ENCODE data around the gene LMNA.
"Not testable (repeated sequence)": the region's sequence is repeated elsewhere in the genome, so short reads cannot be mapped to it uniquely, and the experiment has no call there.

LMNA gene

DNA sequence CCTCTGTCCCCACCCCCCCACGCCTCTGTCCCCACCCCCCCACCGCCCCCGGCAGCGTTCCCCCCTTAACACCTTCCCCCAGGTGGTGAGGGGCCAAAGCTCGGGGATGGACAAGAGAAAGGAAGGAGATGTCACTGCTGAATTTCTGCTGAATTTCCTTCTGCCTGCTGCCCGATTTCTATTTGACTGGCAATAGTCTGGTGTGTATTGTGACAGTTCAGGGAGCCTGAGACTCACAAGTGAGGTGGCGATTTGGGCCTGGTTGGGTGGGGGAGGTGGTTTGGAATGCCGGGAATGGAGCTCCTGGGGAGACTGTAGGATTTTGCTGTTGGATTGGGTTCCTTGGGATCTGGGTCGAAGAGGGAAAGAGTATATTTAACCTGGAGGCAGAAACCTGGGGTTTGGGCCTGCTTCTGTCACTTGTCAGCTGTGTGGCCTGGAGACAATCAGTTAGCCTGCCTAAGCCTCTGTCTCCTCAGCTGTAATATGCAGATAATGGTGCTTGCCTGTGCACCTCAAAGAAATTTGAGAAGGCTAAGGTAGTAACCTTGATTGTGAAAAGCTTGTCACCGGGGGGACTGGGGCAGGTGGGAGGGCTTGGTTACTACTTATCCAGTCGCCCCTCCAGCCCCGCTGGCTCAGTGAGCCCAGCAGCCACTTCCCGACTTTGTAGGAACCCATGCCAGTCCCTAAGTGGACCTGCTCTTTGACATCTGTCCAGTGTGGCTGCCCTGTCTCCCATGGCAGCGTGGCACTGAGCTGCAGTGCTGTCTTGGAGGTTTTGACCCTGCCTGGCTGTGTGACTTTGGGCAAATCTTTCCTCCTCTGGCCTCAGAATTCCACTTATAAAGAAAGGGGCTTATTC, 7.7 kb upstream of the LMNA start:
- DNase-seq: no peak

DNA sequence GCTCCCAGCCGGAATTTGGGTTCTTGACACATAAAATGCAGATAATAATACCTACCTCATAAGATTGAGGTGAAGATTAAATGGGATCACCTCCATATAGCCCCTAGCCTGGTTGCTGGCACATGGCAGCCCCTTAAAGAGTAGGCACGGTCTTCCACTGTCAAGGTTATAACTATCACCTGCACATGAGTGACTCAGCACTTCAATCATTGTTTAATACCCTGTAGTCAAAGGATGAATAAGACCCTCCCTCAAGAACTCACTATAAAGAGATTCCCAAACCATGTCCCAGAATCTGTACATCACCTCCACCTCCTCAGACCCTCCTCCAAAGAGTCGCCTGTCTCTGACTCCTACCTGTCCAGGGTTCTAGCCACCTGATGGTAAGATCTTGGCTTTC, 6.5 kb upstream of the LMNA start:
- DNase-seq: no peak

DNA sequence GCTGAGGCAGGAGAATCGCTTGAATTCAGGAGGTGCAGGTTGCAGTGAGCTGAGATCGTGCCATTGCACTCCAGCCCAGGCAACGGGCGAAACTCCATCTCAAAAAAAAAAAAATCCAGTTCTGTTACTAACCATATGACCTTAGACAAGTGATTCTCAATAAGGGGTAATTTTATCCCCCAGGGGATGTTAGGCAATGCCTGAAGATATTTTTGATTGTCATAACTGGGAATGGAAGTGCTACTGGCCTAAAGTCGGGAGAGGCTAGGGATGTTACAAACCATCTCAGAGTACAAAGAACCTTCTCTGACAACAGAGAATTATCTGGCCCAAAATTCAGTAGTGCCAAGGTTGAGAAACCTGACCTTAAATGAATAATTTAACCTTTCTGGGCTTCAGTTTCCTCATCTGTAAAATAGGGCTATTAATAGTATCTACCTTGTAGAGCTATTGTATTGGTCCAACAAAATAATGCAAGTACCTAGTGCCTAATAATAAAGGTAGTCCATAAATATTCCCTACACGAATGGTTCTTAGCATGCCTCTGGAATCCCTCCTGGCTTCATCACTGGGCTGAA, 5.8 kb upstream of the LMNA start:
- DNase-seq: no peak

DNA sequence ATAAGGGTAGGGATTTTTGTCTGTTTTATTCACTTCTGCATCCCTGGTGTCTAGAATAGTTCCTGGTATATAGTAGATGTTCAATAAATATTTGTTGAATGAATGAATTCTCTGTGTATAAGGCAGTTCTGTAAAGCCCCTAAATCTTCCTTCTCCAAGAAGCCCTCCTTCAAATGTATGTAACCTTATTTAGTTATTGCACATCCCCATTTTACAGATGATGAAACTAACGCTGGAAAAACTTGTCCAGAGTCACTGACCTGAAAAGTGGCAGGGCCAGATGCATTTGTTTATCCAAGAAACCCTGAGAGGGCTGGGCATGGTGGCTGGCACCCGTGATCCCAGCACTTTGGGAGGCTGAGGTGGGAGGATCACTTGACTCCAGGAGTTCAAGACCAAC, 4.3 kb upstream of the LMNA start:
- no peak for DNase-seq

DNA sequence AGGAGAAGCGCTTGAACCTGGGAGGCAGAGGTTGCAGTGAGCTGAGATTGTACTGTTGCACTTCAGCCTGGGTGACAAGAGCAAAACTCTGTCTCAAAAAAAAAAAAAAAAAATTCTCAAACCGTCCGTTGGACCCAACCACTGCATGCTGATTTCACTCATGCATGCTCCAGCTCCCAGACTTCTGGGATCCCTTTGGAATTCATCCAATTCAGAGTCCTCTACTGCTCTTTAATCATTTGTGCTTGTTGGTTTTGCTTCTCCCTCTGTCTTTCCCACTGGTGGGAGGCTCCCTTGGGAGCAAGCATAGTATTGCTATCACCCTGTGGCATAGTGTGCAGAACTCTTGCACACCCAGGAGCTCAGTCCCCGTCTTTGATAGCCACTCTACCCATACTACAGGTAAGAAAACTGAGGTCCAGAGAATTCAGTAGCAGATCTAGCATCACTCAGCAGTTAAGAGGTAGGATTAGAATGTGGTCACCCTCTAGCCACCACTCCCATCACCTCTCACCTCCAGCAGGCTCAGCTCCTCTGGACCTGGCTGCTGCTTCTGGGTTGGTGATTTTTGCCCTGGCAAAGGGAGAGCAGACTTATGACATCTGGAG, 3.1 kb upstream of the LMNA start:
- no peak for DNase-seq

DNA sequence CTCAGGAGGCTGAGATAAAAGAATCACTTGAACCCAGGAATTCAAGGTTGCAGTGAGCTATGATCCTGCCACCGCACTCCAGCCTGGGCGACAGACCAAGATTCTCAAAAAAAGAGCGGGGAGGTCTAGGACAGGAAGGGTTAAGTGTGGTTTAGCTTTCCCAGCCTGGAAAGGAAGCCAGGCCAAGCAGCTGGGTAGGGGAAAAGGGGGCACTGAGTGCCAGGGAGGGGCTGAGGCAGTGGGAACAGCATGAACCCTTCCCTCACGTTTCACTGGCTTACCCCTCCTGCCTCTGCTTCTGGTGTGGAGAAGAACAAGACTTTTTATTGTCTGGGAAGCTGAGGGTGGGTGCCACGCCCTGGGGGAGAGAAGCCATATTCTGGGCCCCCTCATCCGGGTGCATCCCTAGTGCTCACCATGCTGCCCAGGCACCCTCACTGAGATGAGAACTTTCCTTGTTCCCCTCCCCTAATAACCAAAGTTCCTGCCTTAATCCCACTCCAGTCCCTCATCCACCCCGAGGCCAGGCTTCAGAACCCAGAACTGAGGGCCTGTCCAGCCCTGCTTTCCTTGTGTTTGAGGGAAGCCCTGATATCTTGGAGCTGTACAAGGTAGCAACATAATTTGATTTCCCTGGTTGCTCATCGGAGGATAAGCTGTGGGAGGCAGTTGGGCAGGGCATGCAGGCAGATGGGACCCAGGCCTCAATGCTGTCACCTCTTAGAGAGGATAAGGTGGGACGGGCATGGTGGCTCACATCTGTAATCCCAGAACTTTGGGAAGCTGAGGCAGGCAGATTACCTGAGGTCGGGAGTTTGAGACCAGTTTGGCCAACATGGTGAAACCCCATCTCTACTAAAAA, 2.0 kb upstream of the LMNA start:
- DNase-seq: no peak

DNA sequence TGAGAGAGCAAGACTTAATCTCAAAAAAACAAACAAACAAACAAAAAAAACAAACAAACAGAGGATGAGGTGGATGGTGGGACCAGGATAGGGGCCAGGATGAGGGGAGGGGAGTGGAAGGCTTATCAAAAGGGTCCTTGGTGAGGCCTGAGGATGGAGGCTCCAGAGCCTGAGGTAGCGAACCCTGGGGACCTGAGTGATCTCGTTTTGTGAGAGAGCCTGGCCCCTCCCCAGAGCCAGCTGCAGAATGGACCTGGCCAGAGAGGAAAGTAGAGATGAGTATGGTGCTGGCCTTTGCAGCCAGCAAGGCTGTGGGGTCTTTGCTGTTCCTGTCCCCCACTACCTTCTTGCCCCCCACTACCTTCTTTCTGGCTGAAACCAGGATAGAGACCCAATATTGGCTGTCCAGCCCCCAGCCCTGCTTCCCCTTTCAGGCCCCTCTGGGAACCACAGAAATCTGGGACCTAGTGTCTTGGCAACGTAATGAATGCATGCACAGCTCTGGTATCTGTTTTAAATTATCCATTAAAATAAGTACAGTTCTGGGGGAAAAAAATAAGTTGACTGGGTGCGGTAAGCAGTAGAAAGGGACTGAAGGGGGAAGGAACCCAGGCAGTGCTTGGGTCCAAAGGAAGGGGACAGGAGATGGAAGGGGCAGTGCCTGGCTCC, 1.1 kb upstream of the LMNA start:
- DNase-seq: no peak

DNA sequence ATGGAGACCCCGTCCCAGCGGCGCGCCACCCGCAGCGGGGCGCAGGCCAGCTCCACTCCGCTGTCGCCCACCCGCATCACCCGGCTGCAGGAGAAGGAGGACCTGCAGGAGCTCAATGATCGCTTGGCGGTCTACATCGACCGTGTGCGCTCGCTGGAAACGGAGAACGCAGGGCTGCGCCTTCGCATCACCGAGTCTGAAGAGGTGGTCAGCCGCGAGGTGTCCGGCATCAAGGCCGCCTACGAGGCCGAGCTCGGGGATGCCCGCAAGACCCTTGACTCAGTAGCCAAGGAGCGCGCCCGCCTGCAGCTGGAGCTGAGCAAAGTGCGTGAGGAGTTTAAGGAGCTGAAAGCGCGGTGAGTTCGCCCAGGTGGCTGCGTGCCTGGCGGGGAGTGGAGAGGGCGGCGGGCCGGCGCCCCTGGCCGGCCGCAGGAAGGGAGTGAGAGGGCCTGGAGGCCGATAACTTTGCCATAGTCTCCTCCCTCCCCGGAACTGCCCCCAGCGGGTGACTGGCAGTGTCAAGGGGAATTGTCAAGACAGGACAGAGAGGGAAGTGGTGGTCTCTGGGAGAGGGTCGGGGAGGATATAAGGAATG, 505 bp downstream of the LMNA start:
- no peak for DNase-seq

DNA sequence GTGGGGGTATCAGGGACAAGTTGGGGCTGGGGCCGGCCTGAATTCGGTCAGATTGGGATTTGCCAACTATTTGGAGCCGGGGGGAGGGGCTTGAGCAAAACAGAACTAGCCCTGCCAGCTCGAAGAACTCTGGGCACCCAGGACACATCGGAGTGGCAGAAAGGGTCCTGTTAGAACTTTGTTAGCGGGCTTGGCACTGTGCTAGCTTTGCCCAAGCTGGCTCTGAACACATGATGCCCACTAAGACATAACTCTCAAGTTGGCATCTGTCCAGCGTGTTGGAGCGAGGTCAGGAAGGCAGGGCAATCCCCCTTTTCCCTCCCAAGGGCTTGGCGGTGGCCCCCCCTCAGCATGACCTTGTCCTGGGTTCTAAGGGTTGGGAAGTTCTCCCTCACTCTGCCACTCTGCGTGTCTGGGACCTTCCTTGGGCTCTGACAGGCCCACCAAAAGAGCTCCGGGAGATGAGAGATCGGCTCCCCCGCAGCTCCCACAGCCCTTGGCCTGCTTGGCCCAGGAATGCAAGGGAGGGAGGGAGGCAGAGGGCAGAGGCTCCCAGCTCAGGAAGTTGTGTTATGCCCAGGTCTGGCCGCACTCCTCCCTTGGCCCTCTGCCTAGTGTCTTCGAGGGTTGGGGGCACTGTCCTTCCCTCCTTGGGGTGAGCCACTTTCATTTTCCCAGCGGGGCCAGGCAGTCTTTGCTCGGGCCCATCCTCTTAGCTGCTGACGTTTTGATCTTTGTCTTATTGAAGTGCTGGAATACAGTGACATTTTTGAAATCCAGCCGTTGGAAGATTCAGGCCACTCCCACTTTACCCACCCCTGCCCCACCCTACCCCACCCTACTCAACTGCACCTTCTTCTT, 1.2 kb downstream of the LMNA start:
- no peak for DNase-seq

DNA sequence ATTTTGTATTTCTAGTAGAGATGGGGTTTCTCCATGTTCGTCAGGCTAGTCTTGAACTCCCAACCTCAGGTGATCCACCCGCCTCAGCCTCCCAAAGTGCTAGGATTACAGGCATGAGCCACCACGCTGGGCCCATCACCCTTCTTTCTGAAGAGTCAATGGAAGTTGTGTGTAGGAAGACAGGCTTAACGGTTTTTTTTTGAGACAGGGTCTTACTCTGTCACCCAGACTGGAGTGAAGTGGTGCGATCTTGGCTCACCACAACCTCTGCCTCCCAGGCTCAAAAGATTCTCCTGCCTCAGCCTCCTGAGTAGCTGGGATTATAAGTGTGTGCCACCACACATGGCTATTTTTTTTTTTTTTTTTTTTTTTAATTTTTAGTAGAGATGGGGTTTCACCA, 2.2 kb downstream of the LMNA start:
- DNase-seq: not testable (repeated sequence)

DNA sequence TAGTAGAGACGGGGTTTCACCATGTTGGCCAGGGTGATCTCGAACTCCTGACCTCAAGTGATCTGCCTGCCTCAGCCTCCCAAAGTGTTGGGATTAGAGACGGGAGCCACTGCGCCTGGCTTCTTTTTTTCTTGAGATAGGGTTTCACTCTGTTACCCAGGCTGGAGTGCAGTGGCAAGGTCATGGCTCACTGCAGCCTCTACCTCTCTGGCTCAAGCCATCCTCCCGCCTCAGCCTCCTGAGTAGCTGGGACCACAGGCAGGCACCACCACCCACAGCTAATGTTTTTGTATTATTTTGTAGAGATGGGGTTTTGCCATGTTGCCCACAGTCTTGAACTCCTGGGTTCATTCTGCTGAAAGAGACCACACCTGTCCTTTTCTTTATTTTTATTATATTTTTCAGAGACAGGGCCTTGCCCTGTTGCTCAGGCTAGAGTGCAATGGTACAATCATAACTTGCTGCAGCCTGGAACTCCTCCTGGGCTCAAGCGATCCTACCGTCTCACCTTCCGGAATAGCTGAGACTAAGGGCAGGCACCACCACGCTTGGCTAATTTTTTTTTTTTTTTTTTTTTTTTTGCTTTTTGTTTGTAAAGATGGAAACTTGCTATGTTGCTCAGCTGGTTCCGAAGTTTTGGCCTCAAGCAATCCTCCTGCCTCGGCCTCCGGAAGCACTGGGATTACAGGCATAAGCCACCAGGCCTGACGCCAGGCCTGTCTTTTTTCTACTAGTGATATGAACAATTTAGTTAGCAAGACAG, 3.1 kb downstream of the LMNA start:
- DNase-seq: no peak

DNA sequence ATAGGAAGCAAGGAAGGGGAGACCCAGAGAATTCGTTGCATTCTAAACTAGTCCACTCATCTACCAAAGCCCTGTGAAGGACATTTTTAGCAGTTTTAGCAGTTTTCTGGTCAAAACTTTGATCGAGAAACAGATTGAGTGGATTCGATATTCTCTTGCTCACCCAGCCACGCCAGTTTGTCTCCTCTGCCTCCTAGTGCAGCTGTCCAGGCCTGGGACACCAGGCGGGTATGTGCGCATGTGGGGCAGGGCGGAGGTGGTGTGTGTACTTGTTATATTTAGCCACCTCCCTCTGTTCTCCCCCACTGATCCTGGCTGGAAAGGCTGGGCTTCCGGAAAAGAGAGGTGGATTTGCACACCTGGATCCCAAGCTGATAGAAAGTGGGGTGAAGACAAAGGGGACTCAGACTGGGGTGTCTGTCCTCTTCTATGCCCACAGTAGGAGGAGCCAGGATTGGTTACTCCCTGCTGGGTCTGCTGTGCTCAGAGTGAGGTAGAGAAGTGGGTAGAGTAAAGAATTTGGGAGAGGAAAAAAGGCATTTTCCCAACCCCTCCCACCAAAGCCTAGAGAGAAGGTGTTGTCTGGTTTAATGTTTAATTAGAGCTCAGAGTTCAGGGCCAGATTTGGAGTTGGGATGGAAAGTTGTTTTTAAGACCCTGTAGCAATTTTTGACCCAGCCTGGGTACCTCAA, 3.8 kb downstream of the LMNA start:
- DNase-seq: no peak

DNA sequence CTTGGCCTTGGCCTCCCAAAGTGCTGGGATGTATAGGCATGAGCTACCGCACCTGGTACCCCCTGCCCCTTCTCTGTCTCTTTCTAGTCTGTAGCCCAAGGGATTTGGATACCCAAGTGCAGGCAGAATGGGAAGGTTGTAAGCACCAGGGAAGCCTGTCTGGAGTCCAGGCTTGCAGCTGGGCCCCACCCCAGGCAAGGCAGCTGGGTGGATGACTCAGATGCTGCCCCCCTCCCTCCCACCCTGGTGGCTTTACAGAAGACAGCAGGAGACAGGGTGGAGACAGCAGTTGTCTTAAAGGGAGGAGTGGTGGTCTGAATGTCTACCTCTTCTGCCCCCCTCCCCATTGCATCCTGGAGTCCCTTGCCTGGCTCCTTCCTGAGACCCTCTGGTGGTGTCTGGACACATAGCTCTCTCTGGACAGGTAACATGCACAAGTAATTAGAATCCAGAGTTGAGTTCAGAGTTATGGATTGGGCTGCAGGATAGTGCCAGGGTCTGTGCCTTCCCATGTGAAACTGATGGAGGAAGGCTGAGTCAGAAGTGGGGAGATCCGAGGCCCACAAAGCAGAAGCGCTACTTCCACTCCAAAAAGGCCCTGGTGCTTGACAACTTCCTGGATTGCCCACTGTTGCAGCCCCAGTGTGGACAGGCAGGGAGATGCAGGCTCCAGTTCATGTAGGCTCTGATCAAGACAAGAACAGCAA, 5.1 kb downstream of the LMNA start:
- DNase-seq: peak; percentile 69

DNA sequence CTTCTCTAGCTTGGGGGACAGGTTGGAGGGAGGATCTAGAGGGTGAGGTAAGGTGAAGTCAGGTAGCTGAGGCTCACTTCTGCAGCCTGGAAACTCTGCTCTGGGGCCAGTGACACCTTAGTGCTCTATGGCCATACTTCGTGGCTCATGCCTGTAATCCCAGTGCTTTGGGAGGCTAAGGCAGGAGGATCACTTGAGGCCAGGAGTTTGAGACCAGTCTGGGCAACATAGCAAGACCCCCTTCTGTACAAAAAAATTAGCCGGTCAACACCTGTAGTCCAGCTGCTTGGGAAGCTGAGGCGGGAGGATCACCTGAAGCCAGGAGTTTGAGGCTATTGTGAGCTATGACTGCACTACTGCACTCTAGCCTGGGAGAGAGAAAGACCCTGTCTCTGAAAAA, 5.8 kb downstream of the LMNA start:
- DNase-seq: no peak

DNA sequence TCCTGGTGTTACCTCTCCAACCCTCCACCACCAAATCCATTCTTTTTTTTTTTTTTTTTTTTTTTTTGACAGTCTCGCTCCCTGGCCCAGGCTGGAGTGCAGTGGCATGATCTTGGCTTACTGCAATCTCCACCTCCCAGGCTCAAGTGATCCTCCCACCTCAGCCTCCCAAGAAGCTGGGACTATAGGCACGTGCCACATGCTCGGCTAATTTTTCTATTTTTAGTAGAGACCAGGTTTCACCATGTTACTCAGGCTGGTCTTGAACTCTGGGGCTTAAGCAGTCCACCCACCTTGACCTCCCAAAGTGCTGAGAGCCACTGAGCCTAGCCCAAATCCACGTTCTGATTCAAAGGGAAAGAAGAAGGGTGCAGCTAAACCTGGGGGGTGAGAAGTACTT, 6.5 kb downstream of the LMNA start:
- DNase-seq: not testable (repeated sequence)

DNA sequence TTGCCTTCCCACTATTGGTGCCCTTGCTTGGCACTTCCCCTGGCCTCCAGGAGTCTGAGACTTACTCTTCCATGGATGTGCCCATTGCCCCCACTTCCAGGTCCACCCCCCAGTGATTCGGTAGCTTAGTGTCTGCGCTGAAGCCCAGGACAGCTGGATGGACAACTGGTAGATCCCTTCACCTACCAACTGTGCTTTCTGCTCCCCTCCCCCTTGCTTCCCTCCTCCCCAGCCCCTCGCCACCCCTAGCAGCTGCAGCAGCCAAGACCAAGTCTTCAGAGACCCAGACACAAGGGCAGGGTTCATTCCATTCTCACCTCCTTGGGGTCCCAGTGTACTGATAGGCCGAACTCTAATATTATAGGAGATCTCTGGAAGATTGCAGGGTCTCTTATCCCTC, 6.9 kb downstream of the LMNA start:
- DNase-seq: no peak

DNA sequence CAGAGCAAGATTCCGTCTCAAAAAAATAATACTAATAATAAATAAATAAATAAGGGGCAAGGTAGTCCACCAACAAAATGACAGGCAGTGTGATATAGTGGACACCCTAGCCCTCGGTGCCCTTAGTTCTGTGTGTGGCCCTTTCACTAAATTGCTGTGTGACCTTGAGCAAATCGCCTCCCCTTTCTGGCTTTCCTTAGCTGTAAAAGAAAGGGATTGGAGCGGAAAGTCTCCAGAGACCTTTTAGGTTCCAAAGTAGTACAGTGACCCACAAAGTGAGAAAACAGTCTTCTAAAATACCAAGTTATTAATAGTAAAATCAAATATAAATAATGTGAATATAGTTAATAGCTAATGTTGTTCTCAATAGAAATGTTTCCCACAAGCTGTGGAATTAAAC, 7.6 kb downstream of the LMNA start:
- no peak for DNase-seq

DNA sequence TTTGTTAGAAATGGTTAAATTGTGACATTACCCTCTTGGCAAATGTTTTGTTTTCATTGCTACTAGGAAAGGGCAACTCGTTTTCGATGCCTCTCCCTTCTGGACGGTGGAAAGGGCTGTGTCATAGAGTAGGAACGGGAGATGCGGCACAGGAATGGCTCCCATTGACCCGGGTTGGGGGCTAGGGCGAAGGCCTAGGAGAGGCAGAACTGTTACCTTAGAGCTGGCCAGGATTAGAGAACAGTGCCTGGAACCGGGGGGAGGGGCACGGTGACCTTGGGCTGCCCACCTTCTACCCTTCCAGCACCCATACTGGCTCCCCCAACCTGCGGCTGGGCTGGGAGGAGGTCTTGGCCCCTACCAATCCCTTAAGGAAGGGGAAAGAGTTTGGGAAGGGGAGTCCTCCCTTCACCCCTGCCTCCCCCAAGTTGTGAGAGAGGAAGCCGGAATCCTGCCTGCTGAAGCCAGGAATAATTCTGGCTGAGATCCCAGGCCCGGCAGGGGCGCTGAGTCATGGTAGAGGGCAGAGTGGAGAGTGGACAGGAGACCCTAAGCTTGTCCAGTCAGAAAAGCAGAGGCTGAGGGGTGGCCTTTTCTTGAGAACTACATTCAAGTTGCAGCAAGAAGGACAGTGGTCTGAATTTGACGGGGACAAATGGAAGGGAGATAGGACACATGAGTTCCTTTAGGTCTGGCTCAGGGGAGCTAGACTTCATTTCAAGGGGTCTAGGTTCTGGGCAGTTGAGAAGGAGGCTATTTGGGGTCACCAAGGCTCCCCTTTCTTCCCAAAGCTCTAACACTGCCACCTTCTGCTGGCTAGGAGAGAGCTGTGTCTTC, 8.2 kb downstream of the LMNA start:
- DNase-seq: no peak

Measured in CD4-positive, alpha-beta T cell treated with Interferon gamma for 1 hour (primary cell).